PFSK-1 (cell line): Measurements from ENCODE around the gene MEX3A.

ENCODE experiments used
- FOXP2 ChIP-seq: optimal IDR thresholded peaks from 2 replicates; pipeline ENCODE3; 2011; ENCODE audit warnings: borderline replicate concordance, control low read depth, inconsistent platforms; ENCODE audit not compliant: insufficient read depth; ENCODE audit errors: extremely low read length, extremely low read depth
- POLR2AphosphoS5 ChIP-seq: IDR thresholded peaks from 2 replicates; pipeline ENCODE4 v1.6.1; 2012; ENCODE audit warnings: low read depth, mild to moderate bottlenecking, control low read depth, low read length, moderate library complexity
- REST ChIP-seq, 2 experiments: IDR thresholded peaks; 2 replicates each; pipeline versions ENCODE4 v1.6.1 to v1.8.0; 2011 to 2012; ENCODE audit warnings: low read depth in 2 of 2, low read length in 2 of 2, control low read depth in 1 of 2, inconsistent platforms in 1 of 2, mild to moderate bottlenecking in 1 of 2, moderate library complexity in 1 of 2; ENCODE audit not compliant: insufficient read depth in 1 of 2
- SIN3A ChIP-seq: IDR thresholded peaks from 2 replicates; pipeline ENCODE4 v1.6.1; 2012; ENCODE audit warnings: mild to moderate bottlenecking, low read length, moderate library complexity, borderline replicate concordance; ENCODE audit not compliant: insufficient read depth
- TAF1 ChIP-seq: IDR thresholded peaks from 2 replicates; pipeline ENCODE4 v1.6.1; 2012; ENCODE audit warnings: low read length, control low read depth, borderline replicate concordance; ENCODE audit not compliant: insufficient read depth

MEX3A gene

DNA sequence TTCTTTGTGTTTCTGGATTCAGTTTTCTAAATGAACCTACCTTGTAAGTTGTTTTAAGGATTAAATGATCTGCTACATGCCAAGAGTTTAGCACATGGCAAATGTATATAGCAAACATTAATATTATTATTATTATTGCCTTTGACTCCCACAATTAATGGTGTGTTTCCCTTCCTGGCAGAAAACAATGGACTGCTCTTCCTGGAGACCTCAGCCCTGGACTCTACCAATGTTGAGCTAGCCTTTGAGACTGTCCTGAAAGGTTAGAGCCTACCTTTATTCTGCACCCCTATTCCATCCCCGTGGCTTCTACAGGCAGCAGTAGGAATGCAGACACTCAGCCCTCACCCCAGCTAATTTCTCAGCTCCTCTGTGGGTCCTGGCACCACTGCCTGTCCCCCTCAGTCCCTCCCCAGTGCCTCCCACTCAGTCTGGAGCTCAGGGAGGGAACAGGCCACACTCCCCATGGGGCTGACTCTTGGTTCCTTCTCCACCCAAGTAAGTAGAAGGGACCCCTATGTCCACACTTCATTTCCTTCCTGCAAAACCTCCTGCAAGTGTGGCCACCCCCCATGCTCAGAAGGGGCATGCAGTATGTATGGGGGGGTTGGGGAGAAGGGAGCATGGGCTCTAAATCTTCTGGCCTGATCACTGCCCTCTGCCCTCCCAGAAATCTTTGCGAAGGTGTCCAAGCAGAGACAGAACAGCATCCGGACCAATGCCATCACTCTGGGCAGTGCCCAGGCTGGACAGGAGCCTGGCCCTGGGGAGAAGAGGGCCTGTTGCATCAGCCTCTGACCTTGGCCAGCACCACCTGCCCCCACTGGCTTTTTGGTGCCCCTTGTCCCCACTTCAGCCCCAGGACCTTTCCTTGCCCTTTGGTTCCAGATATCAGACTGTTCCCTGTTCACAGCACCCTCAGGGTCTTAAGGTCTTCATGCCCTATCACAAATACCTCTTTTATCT, 12.5 kb downstream of the MEX3A start:
- TF ChIP-seq POLR2AphosphoS5 (no peak), SIN3A (no peak), REST (IDR thresholded peaks at IDR 0.05; ENCODE audit: insufficient read depth in 1 of 2, low read depth in 2 of 2, low read length in 2 of 2) (no peak), TAF1 (no peak), FOXP2 (no peak)

DNA sequence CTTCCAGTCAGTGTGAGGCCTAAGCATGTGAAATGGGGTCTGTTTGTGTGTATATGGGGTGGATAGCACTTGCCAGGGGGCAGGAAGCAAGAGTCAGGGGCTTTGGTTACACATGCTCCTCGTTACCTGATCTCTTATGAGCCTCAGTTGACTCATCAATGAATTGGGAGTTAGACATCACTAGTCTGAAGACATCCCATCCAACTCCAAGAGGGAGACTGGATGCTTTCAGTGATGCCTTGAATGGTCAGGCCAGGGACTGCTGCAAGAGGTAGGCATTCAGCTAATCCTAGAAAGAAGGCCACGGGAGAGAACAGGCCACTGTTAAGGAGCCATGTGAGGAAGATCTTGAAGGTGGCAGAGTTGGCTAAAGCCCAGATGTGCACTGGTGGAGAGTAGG, 15.0 kb downstream of the MEX3A start:
- TF ChIP-seq POLR2AphosphoS5 (no peak), FOXP2 (no peak), TAF1 (no peak), REST (IDR thresholded peaks at IDR 0.05; ENCODE audit: insufficient read depth in 1 of 2, low read depth in 2 of 2, low read length in 2 of 2) (no peak), SIN3A (no peak)

- no peak for TF ChIP-seq SIN3A
Observed at GRCh38 chr1:156065871-156066270, 16.4 kb downstream of the MEX3A start.

DNA sequence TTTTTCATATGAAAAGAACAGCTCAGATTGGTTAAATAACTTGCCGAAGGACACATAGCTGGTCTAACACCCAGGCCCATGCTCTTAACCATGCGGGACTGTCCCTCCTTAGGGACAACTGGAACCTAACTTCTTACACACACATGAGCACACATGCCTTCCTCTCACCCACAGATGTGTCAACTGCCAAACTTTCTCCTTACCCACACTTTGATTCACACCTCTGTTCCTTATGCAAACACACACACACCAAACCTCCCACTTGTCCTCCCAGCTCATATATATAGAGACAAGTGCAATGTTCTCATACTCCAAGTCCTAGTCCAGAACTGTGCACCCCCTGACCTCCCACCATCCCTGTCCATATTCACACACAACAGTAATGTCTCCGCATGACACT, 17.1 kb downstream of the MEX3A start:
- TF ChIP-seq SIN3A (no peak), TAF1 (no peak), POLR2AphosphoS5 (no peak), REST (IDR thresholded peaks at IDR 0.05; ENCODE audit: insufficient read depth in 1 of 2, low read depth in 2 of 2, low read length in 2 of 2) (no peak), FOXP2 (no peak)

DNA sequence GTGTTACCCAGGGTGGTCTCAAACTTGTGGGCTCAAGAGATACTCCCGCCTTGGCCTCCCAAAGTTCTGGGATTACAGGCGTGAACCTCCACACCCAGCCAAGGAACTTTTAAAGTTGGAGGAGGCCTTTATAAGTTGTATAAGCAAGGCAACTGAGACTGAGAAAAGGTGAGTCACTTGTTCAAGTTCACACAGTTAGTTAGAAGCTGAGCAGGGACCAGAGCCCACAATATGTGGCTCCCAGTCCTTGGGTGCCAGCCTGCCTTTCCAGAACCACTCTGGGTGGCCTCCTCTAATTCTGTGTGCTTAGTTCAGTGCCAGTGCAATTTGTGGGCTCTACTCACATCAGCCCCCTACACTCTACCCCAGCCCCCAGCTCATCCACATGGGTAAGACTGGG, 17.6 kb downstream of the MEX3A start:
- TF ChIP-seq POLR2AphosphoS5 (no peak), SIN3A (no peak), TAF1 (no peak), FOXP2 (no peak), REST (IDR thresholded peaks at IDR 0.05; ENCODE audit: insufficient read depth in 1 of 2, low read depth in 2 of 2, low read length in 2 of 2) (no peak)
